ENCODE data around the gene NUDT6. TPM values are rescaled to one million over a fixed set of nuclear protein-coding genes. Genes with fewer than 3 reads are reported as not detected.

The NUDT6 gene
- total RNA-seq, 4 donors from 2014 or later: 6.3 to 24.8 (median 13.9) TPM

- TF ChIP-seq CTCF (IDR thresholded peaks at IDR 0.05) (no peak), POLR2A (IDR thresholded peaks at IDR 0.05) (no peak)
- Histone ChIP-seq H3K4me3 (replicated peaks in 1 of 3) (no peak overlapping the region), H3K9me3 (no peaks in the 10 kb centered on the region), H3K4me1 (no peaks in the 10 kb centered on the region), H3K27ac (no peak overlapping the region), H3K36me3 (no peaks in the 10 kb centered on the region), H3K27me3 (no peaks in the 10 kb centered on the region)
- no peak for DNase-seq
- intact Hi-C loops (cut with DNase I): no loop called here
- 91% methylated on average over 4 of the region's 4 CpGs for WGBS, 2 donors
Observed at GRCh38 chr4:122842984-122843531, 79.3 kb downstream of the NUDT6 start.

Other genes starting within 250 kb of the NUDT6 start
- gene BBS12, start 189.9 kb downstream of the NUDT6 start, total RNA-seq: 10 to 100 TPM; 10.3 to 15.2 (median 12.3) TPM
- gene FGF2, start 95.8 kb downstream of the NUDT6 start, total RNA-seq: 1 to 10 TPM; 3.0 to 8.9 (median 3.5) TPM

Measured in thyroid gland (tissue), 4 donors.